NOMO-1 treated with DMSO at 0.1 percent for 48 hours (cell line): Measurements from ENCODE around the gene ZNF765.
A peak's percentile ranks its signal among the peaks of the same experiment; 100 is the strongest.
"Not testable (repeated sequence)": the region's sequence is repeated elsewhere in the genome, so short reads cannot be mapped to it uniquely, and the experiment has no call there.

Experiments
- DNase-seq: peaks from one replicate; lab custom pipeline; 2025; ENCODE audit not compliant: unreplicated experiment; lab: John Stamatoyannopoulos, UW

ZNF765 gene

GRCh38 chr19:53420520-53421315, 25.8 kb downstream of the ZNF765 start:
- not testable (repeated sequence) for DNase-seq

GRCh38 chr19:53422551-53422950, 27.6 kb downstream of the ZNF765 start:
- no peak for DNase-seq

- DNase-seq, result not testable (repeated sequence)
Observed at GRCh38 chr19:53423074-53423473, 28.1 kb downstream of the ZNF765 start.

- not testable (repeated sequence) for DNase-seq
Observed at GRCh38 chr19:53423680-53424079, 28.7 kb downstream of the ZNF765 start.

- no peak for DNase-seq
Observed at GRCh38 chr19:53424968-53425597, 30.1 kb downstream of the ZNF765 start.

- peak; percentile 82 for DNase-seq
Observed at GRCh38 chr19:53431399-53432087, 36.6 kb downstream of the ZNF765 start, which contains the start of gene ZNF761. ZNF761 (plus strand) TSS chr19:53431984; CDS start chr19:53447269, 15,285 bp downstream.

GRCh38 chr19:53432088-53432661, 37.2 kb downstream of the ZNF765 start:
- no peak for DNase-seq

DNA sequence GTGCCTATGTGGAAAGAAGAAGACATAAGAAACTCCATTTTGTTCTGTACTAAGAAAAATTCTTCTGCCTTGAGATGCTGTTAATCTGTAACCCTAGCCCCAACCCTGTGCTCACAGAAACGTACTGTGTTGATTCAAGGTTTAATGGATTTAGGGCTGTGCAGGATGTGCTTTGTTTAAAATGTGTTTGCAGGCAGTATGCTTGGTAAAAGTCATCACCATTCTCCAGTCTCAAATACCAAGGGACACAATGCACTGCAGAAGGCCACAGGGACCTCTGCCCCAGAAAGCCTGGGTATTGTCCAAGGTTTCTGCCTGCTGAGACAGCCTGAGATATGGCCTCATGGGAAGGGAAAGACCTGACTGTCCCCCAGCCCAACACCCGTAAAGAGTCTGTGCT, 48.9 kb downstream of the ZNF765 start:
- not testable (repeated sequence) for DNase-seq

GRCh38 chr19:53447196-53447595, 52.2 kb downstream of the ZNF765 start:
- DNase-seq, result not testable (repeated sequence)

DNA sequence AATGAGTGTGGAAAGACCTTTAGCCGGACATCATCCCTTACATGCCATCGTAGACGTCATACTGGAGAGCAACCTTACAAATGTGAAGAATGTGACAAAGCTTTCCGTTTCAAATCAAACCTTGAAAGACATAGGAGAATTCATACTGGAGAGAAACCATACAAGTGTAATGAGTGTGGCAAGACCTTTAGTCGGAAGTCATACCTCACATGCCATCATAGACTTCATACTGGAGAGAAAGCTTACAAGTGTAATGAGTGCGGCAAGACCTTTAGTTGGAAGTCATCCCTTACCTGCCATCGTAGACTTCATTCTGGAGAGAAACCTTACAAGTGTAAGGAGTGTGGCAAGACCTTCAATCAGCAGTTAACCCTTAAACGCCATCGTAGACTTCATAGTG, 60.9 kb downstream of the ZNF765 start:
- DNase-seq, result no peak

DNA sequence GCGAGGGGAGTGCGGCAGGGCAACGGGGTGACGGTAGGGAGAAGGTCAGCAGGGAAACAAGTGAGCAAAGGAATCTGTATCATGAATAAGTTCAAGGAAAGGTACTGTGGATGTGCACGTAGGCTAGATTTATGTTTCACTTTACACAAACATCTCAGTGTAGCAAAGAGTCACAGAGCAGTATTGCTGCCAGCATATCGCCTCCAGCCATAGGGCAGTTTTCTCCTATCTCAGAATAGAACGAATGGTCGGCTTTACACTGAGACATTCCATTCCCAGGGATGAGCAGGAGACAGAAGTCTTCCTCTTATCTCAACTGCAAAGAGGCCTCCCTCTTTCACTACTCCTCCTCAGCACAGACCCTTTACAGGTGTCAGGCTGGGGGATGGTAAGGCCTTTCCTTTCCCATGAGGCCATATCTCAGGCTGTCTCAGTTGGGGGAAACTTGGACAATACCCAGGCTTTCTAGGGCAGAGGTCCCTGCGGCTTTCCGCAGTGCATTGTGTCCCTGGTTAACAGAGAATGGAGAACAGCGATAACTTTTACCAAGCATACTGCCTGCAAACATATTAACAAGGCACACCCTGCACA, 65.3 kb downstream of the ZNF765 start:
- DNase-seq, result not testable (repeated sequence)

DNA sequence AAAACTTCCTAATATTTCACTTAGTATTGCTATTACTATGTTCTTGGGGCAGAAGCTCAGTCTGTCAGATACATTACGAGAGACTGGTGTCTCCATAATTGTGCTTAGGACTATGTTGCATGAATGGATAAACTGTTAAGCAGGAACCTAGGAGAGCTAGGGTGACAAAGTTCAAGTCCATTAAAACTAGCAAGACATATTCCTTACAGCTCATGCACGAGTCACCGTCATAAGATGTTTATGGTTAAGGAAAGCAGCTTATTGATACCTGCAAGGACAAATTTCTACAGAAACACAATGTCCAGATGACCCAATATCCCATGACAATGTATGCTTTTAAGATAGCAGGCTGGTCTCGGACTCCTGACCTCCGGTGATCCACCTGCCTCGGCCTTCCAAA, 66.9 kb downstream of the ZNF765 start:
- DNase-seq, result no peak

GRCh38 chr19:53462861-53463260, 67.9 kb downstream of the ZNF765 start:
- no peak for DNase-seq

DNA sequence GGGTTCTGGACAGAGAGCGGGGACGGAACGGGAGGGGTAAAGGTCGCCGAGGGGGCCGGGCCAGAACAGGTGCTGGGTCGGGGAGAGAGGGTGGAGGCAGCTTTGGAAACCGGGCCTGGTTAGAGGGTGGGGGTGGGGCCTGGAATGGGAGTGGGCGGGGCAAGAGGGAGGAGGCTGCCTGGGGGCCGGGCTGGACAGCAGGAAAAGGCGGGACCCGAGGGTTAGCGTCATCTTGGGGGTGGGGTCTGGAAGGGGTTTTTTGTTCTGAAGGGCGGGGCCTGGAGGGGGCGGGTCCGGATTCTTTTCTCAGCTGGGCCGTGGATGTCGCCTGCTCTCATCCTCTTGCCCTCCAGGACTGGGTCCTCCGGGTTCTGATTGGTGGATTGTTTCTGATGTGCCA, 68.3 kb downstream of the ZNF765 start:
- DNase-seq, result no peak

GRCh38 chr19:53466726-53467484, 72.0 kb downstream of the ZNF765 start:
- no peak for DNase-seq

DNA sequence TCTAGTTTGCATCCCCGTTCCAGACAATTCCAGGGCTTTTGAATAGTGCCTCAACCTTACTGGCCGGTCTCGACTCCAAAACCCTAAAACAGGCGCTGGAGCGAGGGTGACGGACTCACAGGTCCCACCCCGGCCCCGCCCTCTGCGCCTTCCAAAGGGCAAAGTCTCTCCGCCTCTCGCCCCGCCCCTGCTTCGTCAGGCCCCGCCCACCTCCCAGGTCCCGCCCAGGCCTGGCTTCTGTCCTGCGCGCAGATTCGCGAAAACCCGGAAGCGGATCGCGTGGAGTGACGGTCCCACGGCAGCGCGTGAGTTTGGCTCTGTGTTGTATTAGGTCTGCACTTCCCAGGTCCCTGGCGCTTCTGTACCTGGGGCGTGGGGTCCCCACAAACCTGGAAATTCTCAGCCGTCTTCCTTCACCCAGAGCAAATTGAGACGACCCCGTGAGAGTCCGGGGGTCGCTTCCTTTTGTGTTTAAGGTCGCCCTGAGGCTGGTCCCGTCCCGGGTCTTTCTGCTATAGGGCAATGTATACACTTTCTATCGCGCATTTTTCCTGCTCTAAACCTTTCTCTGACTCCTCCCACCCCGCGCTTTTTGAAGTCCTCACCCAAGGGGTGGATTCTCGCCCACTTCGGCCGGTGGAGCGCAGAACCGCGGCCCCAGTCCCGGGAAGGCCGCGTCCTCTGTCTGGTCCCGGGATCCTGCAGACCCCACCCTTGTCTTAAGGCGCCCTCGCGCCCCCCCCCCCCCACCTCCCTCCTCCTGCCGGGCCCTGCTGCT, 72.7 kb downstream of the ZNF765 start, which contains the start of gene ZNF813:
Gene ZNF813 (plus strand): TSS at position 249 of the 778 bp plus-strand sequence. CDS start 16,090 bp downstream, outside the sequence.
- peak; percentile 72 for DNase-seq

GRCh38 chr19:53468628-53469027, 73.7 kb downstream of the ZNF765 start:
- DNase-seq, result not testable (repeated sequence)

GRCh38 chr19:53471916-53472315, 77.0 kb downstream of the ZNF765 start:
- no peak for DNase-seq

GRCh38 chr19:53474832-53475231, 79.9 kb downstream of the ZNF765 start:
- DNase-seq, result not testable (repeated sequence)
